ENCODE results near the gene KCNH3.

DNA sequence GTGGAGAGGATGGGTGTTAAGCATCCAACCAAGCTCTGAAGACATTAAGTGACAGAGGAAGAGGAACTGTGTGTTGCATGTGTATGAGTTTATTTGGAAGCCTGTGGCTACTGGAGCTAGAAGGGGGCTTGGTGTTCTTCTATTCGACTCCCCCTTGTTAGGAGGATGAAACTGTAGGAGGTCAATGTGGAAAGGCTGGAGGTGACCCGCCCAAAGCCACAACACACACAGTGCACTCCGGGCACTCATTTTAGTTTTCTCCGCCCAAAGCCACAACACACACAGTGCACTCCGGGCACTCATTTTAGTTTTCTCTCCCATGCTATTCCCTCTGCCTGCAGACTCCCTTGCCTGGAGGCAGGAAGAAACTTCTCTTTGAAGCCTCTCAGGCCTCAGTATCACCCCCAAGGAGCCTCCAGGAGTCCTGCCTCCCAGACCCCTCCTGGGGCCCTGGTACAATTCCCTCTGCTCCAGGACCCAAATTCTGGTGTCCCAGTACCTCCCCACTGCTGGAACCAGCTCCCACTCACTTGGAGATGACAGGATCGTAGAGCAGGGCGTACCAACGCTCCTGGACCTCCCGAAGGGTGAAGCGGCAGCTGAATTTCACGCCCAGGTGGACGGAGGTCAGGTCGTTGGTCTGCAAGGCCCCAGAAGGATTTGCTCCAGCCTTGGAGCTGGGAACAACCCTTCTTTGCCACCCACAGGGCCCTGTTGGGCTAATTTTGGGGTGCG lies 25.3 kb downstream of the KCNH3 start:
- TF ChIP-seq, protein P1, sequence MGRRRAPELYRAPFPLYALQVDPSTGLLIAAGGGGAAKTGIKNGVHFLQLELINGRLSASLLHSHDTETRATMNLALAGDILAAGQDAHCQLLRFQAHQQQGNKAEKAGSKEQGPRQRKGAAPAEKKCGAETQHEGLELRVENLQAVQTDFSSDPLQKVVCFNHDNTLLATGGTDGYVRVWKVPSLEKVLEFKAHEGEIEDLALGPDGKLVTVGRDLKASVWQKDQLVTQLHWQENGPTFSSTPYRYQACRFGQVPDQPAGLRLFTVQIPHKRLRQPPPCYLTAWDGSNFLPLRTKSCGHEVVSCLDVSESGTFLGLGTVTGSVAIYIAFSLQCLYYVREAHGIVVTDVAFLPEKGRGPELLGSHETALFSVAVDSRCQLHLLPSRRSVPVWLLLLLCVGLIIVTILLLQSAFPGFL (CRISPR knock-in tag; IDR thresholded peaks at IDR 0.05) = no peak
- TF ChIP-seq CEBPB (IDR thresholded peaks at IDR 0.05; ENCODE audit: borderline replicate concordance, low read depth, low read length) (no peak), EED (CRISPR knock-in tag; IDR thresholded peaks at IDR 0.05) (no peak), HNRNPK (IDR thresholded peaks at IDR 0.05; ENCODE audit: low read depth, low read length, poor library complexity, severe bottlenecking) (no peak), ZNF121 (CRISPR knock-in tag; IDR thresholded peaks at IDR 0.05) (no peak), ZNF337 (CRISPR knock-in tag; IDR thresholded peaks at IDR 0.05; ENCODE audit: borderline replicate concordance, low read depth) (no peak), FOXK1 (CRISPR knock-in tag; IDR thresholded peaks at IDR 0.05; ENCODE audit: borderline replicate concordance, low read depth) (no peak)
- TF ChIP-seq, protein P2, sequence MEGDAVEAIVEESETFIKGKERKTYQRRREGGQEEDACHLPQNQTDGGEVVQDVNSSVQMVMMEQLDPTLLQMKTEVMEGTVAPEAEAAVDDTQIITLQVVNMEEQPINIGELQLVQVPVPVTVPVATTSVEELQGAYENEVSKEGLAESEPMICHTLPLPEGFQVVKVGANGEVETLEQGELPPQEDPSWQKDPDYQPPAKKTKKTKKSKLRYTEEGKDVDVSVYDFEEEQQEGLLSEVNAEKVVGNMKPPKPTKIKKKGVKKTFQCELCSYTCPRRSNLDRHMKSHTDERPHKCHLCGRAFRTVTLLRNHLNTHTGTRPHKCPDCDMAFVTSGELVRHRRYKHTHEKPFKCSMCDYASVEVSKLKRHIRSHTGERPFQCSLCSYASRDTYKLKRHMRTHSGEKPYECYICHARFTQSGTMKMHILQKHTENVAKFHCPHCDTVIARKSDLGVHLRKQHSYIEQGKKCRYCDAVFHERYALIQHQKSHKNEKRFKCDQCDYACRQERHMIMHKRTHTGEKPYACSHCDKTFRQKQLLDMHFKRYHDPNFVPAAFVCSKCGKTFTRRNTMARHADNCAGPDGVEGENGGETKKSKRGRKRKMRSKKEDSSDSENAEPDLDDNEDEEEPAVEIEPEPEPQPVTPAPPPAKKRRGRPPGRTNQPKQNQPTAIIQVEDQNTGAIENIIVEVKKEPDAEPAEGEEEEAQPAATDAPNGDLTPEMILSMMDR (CRISPR knock-in tag; IDR thresholded peaks at IDR 0.05) = no peak

Data from HepG2 (cell line).